HepG2 (cell line): ENCODE data around the gene SERPINB10. TPM values are rescaled to one million over a fixed set of nuclear protein-coding genes. Genes with fewer than 3 reads are reported as not detected.

Source experiments
- DBP ChIP-seq: sonication (generic); formaldehyde crosslinking; IDR thresholded peaks from 2 replicates; pipeline ENCODE4 v1.4.0; 2020; ENCODE audit warnings: missing genetic modification reagents; ENCODE audit errors: not compliant biosample characterization
- DMTF1 ChIP-seq: sonication (generic); formaldehyde crosslinking; IDR thresholded peaks from 2 replicates; pipeline ENCODE4 v1.4.0; 2020; ENCODE audit warnings: mild to moderate bottlenecking, missing genetic modification reagents
- JUNB ChIP-seq: sonication (generic); formaldehyde crosslinking; IDR thresholded peaks from 2 replicates; pipeline ENCODE4 v1.8.0; 2022; ENCODE audit warnings: missing genetic modification reagents, mild to moderate bottlenecking, borderline replicate concordance
- MTF1 ChIP-seq: sonication (generic); formaldehyde crosslinking; IDR thresholded peaks from 2 replicates; pipeline ENCODE4 v1.5.0; 2020; ENCODE audit warnings: missing genetic modification reagents
- NFE2 ChIP-seq: sonication (generic); formaldehyde crosslinking; IDR thresholded peaks from 2 replicates; pipeline ENCODE4 v1.4.0; 2020; ENCODE audit warnings: missing genetic modification reagents
- NR1H2 ChIP-seq: sonication (generic); formaldehyde crosslinking; IDR thresholded peaks from 2 replicates; pipeline ENCODE4 v1.8.1; 2022; ENCODE audit warnings: low read depth, missing genetic modification reagents, borderline replicate concordance
- PAXIP1 ChIP-seq: sonication (generic); formaldehyde crosslinking; conservative IDR thresholded peaks from 2 replicates; pipeline ENCODE4 v1.4.0; 2020; ENCODE audit warnings: mild to moderate bottlenecking, missing genetic modification reagents, moderate library complexity
- PCBP1 ChIP-seq: fragments of 200-400 bp; formaldehyde crosslinking; IDR thresholded peaks from 2 replicates; pipeline ENCODE4 v1.6.1; 2017; ENCODE audit warnings: mild to moderate bottlenecking, low read depth, low read length, borderline replicate concordance
- REST ChIP-seq, 2 experiments: IDR thresholded peaks; 2 replicates each; pipeline ENCODE4 v1.6.1; 2011 to 2012; ENCODE audit warnings: low read length in 2 of 2, borderline replicate concordance in 1 of 2, low read depth in 1 of 2, mild to moderate bottlenecking in 1 of 2, moderate library complexity in 1 of 2
- SIX4 ChIP-seq: sonication (generic); formaldehyde crosslinking; IDR thresholded peaks from 2 replicates; pipeline ENCODE4 v1.4.0; 2020; ENCODE audit warnings: missing genetic modification reagents
- TCF7 ChIP-seq: sonication (generic); IDR thresholded peaks from 2 replicates; pipeline ENCODE4 v1.6.1; 2016; ENCODE audit warnings: antibody characterized with exemption, low read depth
- ZNF253 ChIP-seq: sonication (generic); formaldehyde crosslinking; IDR thresholded peaks from 2 replicates; pipeline ENCODE4 v1.8.0; 2022; ENCODE audit warnings: mild to moderate bottlenecking, missing genetic modification reagents, borderline replicate concordance
- ZNF275 ChIP-seq: sonication (generic); formaldehyde crosslinking; IDR thresholded peaks from 2 replicates; pipeline ENCODE4 v1.8.0; 2022; ENCODE audit warnings: missing genetic modification reagents, mild to moderate bottlenecking, inconsistent platforms, borderline replicate concordance
- ZNF570 ChIP-seq: sonication (generic); formaldehyde crosslinking; IDR thresholded peaks from 2 replicates; pipeline ENCODE4 v1.4.0; 2020; ENCODE audit warnings: mild to moderate bottlenecking, missing genetic modification reagents, borderline replicate concordance
- ZNF589 ChIP-seq: sonication (generic); formaldehyde crosslinking; conservative IDR thresholded peaks from 2 replicates; pipeline ENCODE4 v1.8.0; 2022; ENCODE audit warnings: mild to moderate bottlenecking, moderate library complexity, missing genetic modification reagents
- polyA plus RNA-seq, 8 experiments: library from polyadenylated mRNA; depleted of rRNA in 3 of 8; stranded (reverse) in 7 of 8; unstranded in 1 of 8; fragments of >200 nt; fragmentation: Illumina TruSeq in 4 of 8; extraction: Trizol in 4 of 8; gene quantifications; 2 replicates each; pipeline versions ENCODE4 v1.2.1 to v1.2.3, GENCODE V29; 2011 to 2016; ENCODE audit warnings: low read depth in 4 of 8, missing spikeins in 1 of 8, mixed read lengths in 1 of 8; ENCODE audit not compliant: insufficient read depth in 1 of 8
- total RNA-seq, 5 experiments: library from RNA; depleted of rRNA; stranded (reverse); fragments of >200 nt; fragmentation: Illumina TruSeq; extraction: Trizol; gene quantifications; 2 replicates each; pipeline ENCODE4 v1.2.3, GENCODE V29; 2016; ENCODE audit warnings: low read depth in 1 of 5

Gene SERPINB10
- total and polyA plus RNA-seq, 2 of the 13 experiments (the other 11 are each of a cell fraction or from before 2014, with no cell fraction given), result not detected

- TF ChIP-seq JUNB (CRISPR knock-in tag) (no peak), NFE2 (CRISPR knock-in tag) (no peak), NR1H2 (CRISPR knock-in tag) (no peak), ZNF275 (CRISPR knock-in tag) (no peak), MTF1 (CRISPR knock-in tag) (no peak), ZNF570 (CRISPR knock-in tag) (no peak), REST (IDR thresholded peaks at IDR 0.05; ENCODE audit: borderline replicate concordance in 1 of 2, low read depth in 1 of 2, low read length in 2 of 2) (no peak), PAXIP1 (CRISPR knock-in tag) (peak; percentile 32; the same call in 1 of the 2 replicates), ZNF253 (CRISPR knock-in tag) (no peak), DBP (CRISPR knock-in tag) (no peak), ZNF589 (CRISPR knock-in tag) (no peak), TCF7 (peak; percentile 17; the same call in 1 of the 2 replicates), DMTF1 (CRISPR knock-in tag) (no peak), SIX4 (CRISPR knock-in tag) (no peak), PCBP1 (no peak)
These were observed 62.4 kb downstream of the SERPINB10 start, which contains the start of gene SERPINB8 (continued) for GRCh38 chr18:63969942-63970808.
